ENCODE results near the gene VEGFB.

Gene VEGFB

DNA sequence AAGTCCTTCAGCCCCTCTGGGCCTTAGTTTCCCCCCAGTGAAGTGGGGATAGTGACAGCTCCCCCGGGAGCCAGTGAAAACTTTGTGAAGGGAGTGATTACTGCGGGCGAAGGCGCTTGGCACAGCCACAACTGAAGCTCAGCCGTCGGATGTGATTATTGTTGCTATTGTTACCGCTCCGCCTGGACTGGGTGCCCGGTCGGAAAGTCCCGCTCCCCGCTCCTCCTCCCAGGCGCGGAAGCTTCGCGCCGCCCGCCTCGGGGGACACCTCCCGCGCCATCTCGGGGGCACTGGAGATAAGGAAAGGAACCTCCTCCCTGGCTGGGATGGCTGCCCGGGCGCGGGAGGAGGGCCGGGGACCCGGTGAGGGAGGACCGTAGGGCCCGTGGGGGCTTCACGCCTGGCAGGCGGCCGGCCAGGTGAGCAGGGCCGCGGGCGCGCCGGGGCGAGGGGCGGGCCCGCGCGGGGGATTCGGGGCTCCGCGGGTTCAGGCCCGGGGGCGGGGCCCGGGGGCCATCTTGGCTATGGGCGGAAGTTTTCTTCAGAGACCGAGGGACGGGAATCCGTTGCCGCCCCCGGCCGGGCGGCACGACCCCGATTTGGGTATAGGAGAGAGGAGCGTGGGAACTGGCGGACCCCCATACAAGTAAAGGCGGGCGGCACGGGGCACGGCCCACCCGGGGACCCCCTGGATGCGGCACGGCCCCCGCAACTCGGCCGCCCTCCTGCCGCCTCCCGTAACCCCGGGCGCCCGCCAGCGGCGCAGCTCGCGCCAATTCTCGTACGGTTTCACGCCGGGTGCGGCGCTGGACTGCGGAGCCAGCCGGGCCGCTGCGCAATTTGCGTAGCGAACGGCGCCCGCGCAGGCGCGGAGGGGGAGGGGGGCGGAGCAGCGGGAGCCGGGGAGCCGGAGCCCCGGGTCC lies 50.8 kb downstream of the VEGFB start, which contains the start of gene GPR137:
TSS of gene GPR137 (plus strand) at position 887 of the 923 bp plus-strand sequence. CDS start 677 bp downstream, outside the sequence.
- peak; percentile 88 to 90 for DNase-seq

DNA sequence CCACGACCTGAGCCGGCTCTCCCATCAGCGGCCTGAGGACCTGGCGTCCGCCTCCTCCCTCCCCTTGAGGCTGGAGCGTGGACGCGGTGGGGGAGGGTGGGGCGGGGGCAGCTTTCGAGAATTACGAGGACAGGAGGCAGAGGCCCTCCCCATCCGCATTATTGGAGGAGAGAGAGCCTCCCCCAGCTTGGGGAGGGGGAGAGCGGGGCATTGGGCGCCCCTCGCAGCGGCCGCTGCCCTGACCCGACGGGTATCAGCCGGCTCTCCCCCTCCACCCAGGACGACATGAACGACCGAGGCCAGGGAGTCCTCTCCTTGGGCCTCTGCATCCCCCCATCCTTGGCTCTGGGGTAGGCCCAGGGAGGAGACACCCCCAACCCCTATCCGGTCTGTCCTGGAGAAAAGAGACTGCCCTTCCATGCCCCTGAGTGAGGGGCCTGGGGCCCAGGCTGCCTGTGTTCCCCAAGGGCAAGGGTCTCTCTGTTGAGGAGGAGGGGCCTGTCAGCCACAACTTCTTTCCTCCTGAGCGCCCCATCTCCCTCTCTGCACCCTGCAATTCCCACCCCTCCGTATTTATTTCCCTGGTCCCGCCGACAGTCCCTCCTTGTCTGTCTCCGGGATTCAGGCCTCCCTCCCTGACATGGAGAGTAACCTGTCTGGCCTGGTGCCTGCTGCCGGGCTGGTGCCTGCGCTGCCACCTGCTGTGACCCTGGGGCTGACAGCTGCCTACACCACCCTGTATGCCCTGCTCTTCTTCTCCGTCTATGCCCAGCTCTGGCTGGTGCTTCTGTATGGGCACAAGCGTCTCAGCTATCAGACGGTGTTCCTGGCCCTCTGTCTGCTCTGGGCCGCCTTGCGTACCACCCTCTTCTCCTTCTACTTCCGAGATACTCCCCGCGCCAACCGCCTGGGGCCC lies 51.8 kb downstream of the VEGFB start:
- DNase-seq, result no peak

DNA sequence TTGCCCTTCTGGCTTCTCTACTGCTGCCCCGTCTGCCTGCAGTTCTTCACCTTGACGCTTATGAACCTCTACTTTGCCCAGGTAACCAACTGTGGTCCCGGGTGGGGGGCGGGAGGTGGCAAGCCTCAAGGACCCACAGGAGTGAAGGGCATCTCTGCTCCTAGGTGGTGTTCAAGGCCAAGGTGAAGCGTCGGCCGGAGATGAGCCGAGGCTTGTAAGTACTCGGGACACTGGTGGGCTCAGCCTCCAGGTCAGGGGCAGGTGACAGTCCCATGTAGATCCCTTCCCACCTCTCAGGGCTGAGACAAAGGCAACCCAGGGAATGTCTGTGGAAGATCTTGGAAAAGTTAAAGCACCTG lies 52.4 kb downstream of the VEGFB start:
- no peak for DNase-seq

DNA sequence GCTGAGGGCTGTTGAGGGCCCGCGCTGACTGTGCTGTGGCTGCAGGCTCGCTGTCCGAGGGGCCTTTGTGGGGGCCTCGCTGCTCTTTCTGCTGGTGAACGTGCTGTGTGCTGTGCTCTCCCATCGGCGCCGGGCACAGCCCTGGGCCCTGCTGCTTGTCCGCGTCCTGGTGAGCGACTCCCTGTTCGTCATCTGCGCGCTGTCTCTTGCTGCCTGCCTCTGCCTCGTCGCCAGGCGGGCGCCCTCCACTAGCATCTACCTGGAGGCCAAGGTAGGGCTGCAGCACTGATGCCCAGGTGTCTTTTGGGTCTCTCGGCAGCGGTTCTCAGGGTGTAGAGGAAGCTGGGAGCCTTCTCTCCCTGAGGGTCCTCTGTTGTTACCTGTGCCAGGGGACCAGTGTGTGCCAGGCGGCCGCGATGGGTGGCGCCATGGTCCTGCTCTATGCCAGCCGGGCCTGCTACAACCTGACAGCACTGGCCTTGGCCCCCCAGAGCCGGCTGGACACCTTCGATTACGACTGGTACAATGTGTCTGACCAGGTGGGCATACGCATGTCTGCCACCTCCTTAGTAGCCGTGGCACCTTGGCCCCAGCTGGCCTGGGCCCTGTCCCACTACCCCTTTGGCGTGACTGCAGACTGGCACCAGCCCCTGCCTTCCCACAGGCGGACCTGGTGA lies 53.4 kb downstream of the VEGFB start:
- DNase-seq, result no peak

DNA sequence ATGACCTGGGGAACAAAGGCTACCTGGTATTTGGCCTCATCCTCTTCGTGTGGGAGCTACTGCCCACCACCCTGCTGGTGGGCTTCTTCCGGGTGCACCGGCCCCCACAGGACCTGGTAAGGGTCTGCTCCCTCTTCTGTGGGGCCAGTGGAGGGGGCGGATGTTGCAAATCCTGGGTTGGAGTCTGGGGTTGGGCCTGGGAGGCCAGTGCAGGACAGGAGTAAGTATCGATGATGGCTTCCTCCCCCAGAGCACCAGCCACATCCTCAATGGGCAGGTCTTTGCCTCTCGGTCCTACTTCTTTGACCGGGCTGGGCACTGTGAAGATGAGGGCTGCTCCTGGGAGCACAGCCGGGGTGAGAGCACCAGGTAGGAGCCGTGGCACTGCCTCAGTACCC lies 54.0 kb downstream of the VEGFB start:
- DNase-seq, result no peak

All from stimulated activated CD4-positive, alpha-beta T cell treated with anti-CD3 and anti-CD28 coated beads, Interleukin-4, amount 100 ng/mL, for 4 hours (primary cell).